ENCODE data around the gene NCAPH2. TPM values are rescaled to one million over a fixed set of nuclear protein-coding genes. Genes with fewer than 3 reads are reported as not detected.

The NCAPH2 gene
- total RNA-seq, 1 donor from 2014 or later = 14.4 TPM

GRCh38 chr22:50546326-50547262 is 38.6 kb downstream of the NCAPH2 start:
- no peak for DNase-seq (ENCODE audit: low spot score)

- DNase-seq (ENCODE audit: low spot score) = no peak
Observed at GRCh38 chr22:50547263-50547985, 39.4 kb downstream of the NCAPH2 start.

- no peak for DNase-seq (ENCODE audit: low spot score)
Observed at GRCh38 chr22:50548040-50548920, 40.3 kb downstream of the NCAPH2 start.

DNA sequence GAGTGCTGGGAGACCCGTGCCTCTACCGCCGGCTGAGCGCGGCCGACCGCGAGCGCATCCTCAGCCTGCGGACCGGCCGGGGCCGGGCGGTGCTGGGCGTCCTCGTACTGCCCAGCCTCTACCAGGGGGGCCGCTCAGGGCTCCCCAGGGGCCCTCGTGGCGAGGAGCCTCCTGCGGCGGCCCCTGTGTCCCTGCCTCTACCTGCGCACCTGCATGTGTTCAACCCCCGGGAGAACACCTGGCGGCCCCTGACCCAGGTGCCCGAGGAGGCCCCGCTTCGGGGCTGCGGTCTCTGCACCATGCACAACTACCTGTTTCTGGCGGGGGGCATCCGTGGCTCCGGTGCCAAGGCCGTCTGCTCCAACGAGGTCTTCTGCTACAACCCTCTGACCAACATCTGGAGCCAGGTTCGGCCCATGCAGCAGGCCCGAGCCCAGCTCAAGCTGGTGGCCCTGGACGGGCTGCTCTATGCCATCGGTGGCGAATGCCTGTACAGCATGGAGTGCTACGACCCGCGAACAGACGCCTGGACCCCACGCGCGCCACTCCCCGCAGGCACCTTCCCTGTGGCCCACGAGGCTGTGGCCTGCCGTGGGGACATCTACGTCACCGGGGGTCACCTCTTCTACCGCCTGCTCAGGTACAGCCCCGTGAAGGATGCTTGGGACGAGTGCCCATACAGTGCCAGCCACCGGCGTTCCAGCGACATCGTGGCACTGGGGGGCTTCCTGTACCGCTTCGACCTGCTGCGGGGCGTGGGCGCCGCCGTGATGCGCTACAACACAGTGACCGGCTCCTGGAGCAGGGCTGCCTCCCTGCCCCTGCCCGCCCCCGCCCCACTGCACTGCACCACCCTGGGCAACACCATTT is 41.1 kb downstream of the NCAPH2 start:
- DNase-seq (ENCODE audit: low spot score) = no peak

DNA sequence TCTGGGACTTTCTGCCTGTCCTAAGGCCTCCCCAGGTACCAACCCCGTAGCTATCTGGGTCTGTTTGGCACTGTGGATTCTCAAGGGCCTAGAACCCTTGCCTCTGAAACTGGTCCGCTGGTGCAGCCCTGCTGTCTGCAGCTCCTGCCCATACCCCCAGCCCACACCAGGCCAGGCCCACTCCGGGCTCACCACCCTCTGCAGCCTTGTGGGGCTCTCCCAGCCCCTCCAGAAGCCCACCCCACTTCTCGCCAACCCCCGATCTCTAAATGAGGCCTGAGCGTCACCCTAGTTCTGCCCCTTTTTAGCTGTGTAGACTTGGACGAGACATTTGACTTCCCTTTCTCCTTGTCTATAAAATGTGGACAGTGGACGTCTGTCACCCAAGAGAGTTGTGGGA is 42.4 kb downstream of the NCAPH2 start:
- DNase-seq (ENCODE audit: low spot score) = no peak

- no peak for DNase-seq (ENCODE audit: low spot score)
Observed at GRCh38 chr22:50551160-50551752, 43.2 kb downstream of the NCAPH2 start.

- DNase-seq (ENCODE audit: low spot score) = no peak
Observed at GRCh38 chr22:50553310-50553709, 45.3 kb downstream of the NCAPH2 start.

DNA sequence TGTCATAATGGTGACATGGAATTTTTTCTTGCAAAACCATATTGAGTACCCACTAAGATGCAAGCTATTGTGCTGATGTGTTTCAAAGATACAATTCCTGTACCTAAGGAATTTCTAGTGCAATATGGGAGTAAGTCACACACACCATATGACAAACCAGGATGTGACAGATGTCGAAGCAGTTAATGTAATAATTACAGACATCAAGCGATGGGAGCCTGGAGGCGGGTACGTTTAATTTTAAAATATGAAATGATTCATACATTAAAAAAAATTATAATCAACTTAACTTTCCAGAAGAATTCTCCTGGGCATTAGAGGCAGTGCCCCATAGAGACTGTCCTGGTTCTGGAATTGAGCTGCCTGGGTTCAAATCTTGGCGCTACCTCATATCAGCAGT is 48.7 kb downstream of the NCAPH2 start:
- DNase-seq (ENCODE audit: low spot score) = no peak

DNA sequence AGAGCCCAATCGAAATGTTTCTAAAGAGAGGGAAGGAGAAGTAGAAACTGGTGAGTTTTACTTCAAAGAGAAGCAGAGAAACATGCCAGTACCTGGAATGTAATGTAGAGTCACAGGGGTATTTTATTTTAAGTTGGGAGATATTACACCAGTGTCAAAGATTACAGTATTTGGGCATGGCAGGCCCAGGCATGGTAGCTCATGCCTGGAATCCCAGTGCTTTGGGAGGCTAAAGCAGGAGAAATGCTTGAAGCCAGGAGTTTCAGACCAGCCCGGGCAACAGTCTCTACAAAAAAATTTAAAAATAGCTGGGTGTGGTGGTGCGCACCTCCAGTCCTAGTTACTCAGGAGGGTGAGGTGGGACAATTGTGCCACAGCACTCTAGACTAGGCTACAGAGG is 52.0 kb downstream of the NCAPH2 start:
- no peak for DNase-seq (ENCODE audit: low spot score)

DNA sequence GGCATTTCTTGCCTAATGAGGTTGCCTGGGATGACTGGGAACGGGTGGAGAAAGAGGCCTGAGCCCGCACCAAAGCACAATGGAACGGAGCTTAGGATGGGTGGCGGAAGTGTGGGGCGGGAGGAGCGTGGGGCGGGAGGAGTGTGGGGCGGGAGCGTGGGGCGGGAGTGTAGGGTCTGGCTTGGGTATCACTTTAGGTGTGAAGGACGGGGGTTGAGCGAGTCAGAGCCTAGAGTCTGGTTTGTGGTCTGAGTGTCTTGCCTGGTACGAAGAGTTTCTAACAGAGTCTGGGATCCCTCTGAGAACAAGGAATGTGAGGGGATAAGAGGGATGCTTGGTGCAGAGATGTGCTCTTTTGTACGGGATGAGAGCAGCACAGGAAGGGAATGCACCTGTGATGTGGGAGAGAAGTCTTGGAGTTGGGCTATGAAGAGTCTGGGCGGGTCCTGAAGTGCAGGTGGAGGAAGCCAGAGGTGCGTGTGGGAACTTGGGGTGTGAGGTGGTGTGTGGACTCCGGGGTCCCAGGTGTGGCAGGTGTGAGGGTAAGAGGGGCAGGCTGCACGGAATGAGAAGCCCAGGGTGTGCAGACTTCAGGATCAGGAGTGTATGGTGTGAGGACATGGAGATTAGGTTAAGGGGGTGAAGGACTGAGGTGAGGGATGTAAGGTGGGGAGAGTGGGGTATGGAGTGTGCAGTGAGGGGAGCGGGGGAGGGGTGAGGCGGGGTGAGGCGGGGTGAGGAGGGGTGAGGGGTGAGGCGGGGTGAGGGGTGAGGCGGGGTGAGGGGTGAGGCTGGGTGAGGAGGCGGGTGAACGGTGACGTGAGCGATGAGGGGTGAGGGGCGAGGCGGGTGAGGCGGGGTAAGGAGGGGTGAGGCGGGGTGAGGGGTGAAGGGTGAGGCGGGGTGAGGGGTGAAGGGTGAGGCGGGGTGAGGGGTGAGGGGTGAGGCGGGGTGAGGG is 53.7 kb downstream of the NCAPH2 start:
- DNase-seq (ENCODE audit: low spot score) = no peak

DNA sequence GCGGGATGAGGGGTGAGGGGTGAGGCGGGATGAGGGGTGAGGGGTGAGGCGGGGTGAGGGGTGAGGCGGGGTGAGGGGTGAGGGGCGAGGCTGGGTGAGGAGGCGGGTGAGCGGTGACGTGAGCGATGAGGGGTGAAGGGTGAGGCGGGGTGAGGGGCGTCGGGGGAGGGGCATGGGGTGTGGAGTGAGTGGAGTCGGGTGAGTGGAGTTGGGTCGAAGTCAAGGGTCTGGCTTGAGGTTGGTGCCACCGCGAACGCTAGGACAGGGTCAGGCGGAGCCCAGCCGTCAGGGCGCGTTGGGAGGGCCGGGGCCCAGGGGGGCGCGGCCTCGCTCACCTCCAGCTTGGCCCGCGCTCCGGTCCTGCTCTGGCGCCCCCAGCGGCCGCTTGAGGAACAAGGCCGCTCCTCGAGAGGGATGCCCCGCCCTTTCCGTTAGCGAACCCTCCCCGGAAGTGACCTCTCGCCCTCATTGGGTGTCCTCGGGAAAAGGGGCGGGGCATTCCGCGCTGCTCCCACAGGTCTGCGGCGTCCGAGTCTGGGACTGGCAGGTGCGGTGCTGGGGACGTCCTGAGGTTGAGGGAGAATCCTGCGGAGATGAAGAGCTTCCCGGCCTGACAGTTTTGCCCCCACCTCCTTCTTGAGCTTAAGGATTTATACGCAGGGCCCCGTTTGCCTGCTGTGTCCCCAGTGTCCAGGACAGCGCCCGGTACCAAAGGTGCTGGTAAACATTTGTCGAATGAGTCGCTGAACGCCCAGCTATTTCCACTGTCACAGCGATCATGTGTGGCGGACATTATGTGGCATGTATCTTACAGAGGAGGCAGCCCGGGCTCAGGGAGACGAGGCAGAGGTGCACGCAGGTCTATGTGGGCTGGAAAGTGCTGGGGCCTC is 54.7 kb downstream of the NCAPH2 start, which contains the start of gene SYCE3:
Gene SYCE3, minus strand, starts transcription at position 397 of the 890 bp plus-strand sequence. CDS start 6,514 bp downstream, outside the sequence.
- peak; percentile 97 for DNase-seq (ENCODE audit: low spot score)

- DNase-seq (ENCODE audit: low spot score) = no peak
Observed at GRCh38 chr22:50563413-50564160, 55.6 kb downstream of the NCAPH2 start.

GRCh38 chr22:50564289-50564688 is 56.3 kb downstream of the NCAPH2 start:
- no peak for DNase-seq (ENCODE audit: low spot score)

- no peak for DNase-seq (ENCODE audit: low spot score)
Observed at GRCh38 chr22:50567721-50568252, 59.8 kb downstream of the NCAPH2 start.

DNA sequence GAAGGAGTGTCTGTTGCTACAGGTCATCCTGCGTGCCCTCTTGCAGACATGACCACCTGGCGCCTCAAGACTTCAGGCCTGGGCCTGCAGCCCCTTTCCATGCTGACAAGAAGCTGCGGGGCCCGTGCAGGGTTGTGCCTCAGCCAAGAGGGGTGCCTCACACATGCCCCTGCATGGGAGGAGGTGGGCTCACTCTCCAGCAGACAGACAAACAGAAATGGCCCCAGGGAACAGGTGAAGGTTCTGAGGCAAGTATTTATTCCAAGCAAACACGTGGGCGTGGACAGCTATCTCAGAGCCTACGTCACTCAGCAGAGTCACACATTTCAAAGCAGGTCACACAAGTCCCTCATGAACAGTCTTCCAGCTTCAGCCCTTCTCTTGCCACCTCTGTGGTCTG is 60.6 kb downstream of the NCAPH2 start:
- DNase-seq (ENCODE audit: low spot score) = peak; percentile 35

DNA sequence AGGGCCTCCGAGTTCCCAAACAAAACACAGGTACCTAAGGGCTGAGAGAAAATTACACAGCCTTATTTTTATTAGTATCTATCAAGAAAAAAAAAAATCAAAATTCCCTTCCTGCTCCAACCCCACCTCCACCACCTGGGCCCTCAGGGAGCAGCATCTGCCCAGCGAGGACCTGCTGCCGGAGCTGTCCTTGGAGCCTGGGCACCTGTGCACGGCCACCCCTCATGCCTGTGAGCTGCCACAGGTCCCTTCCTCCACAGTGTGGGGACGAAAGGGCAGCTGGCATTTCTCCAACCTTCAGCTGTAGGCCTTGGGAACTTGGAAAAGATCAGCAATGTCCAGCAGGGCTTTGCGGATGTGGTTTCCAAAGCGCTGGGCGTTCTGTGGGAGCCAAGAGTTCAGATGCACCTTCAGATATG is 61.0 kb downstream of the NCAPH2 start:
- DNase-seq (ENCODE audit: low spot score) = no peak

Data from umbilical cord (tissue), 2 donors.